ENCODE results near the gene TNFRSF6B. TPM values are rescaled to one million over a fixed set of nuclear protein-coding genes. Genes with fewer than 3 reads are reported as not detected.

TNFRSF6B gene
- total RNA-seq, 1 donor from 2014 or later, result 2.8 TPM

- H3K36me3 Mint-ChIP-seq (ENCODE audit: low read depth, unreplicated experiment), result peaks cover 6% of the 10 kb centered on the region
- peaks cover 8% of the 10 kb centered on the region for H3K79me2 ChIP-seq (ENCODE audit: insufficient read depth, low read length)
These were observed 49.0 kb downstream of the TNFRSF6B start for GRCh38 chr20:63745424-63745805.

GRCh38 chr20:63745961-63746731 lies 49.7 kb downstream of the TNFRSF6B start:
- Mint-ChIP-seq H3K4me1 (ENCODE audit: low read depth, unreplicated experiment) (no peaks in the 10 kb centered on the region), H3K27me3 (ENCODE audit: low read depth, unreplicated experiment) (no peaks in the 10 kb centered on the region), H3K4me3 (ENCODE audit: unreplicated experiment) (no peak overlapping the region), H3K27ac (ENCODE audit: unreplicated experiment) (peak overlapping the region; percentile 62), H3K9me3 (ENCODE audit: unreplicated experiment) (no peaks in the 10 kb centered on the region), H3K36me3 (ENCODE audit: low read depth, unreplicated experiment) (peaks cover 6% of the 10 kb centered on the region)
- FAIRE-seq (no peak), DNase-seq (ENCODE audit: low read depth) (no peak)
- Histone ChIP-seq H3K4me3 (ENCODE audit: insufficient read depth, low read depth, low read length) (no peak overlapping the region), H3K4me2 (ENCODE audit: low read length) (no peak overlapping the region), H4K20me1 (ENCODE audit: insufficient read depth, low read length) (peaks cover 15% of the 10 kb centered on the region), H3K9me3 (ENCODE audit: insufficient read depth, low read depth, low read length) (no peaks in the 10 kb centered on the region), H2AFZ (ENCODE audit: low read depth, low read length) (no peak overlapping the region), H3K27me3 (ENCODE audit: insufficient read depth, low read length) (no peaks in the 10 kb centered on the region), H3K36me3 (ENCODE audit: insufficient read depth, low read length) (no peaks in the 10 kb centered on the region), H3K79me2 (ENCODE audit: insufficient read depth, low read length) (peaks cover 5% of the 10 kb centered on the region), H3K4me1 (ENCODE audit: insufficient read depth, low read length) (peaks cover 8% of the 10 kb centered on the region), H3K27ac (ENCODE audit: low read depth, low read length) (no peak overlapping the region), H3K9ac (ENCODE audit: low read length) (no peak overlapping the region)
- TF ChIP-seq CTCF (IDR thresholded peaks at IDR 0.05; ENCODE audit: insufficient read depth, low read depth, low read length), result no peak
- no peak for TF ChIP-seq EZH2 (IDR thresholded peaks at IDR 0.05; ENCODE audit: insufficient read depth, low read length)

More at GRCh38 chr20:63745424-63745805, 49.0 kb downstream of the TNFRSF6B start:
- H3K9me3 ChIP-seq (ENCODE audit: insufficient read depth, low read depth, low read length), result no peaks in the 10 kb centered on the region
- H3K4me1 ChIP-seq (ENCODE audit: insufficient read depth, low read length), result peaks cover 15% of the 10 kb centered on the region
- no peak for DNase-seq (ENCODE audit: low read depth)
- no peak overlapping the region for H3K9ac ChIP-seq (ENCODE audit: low read length)
- FAIRE-seq, result no peak
- no peak overlapping the region for H3K4me2 ChIP-seq (ENCODE audit: low read length)
- no peaks in the 10 kb centered on the region for H3K9me3 Mint-ChIP-seq (ENCODE audit: unreplicated experiment)
- no peak overlapping the region for H3K4me3 Mint-ChIP-seq (ENCODE audit: unreplicated experiment)
- TF ChIP-seq CTCF (IDR thresholded peaks at IDR 0.05; ENCODE audit: insufficient read depth, low read depth, low read length), result no peak
- TF ChIP-seq EZH2 (IDR thresholded peaks at IDR 0.05; ENCODE audit: insufficient read depth, low read length), result no peak
- no peaks in the 10 kb centered on the region for H3K27me3 Mint-ChIP-seq (ENCODE audit: low read depth, unreplicated experiment)
- no peaks in the 10 kb centered on the region for H3K4me1 Mint-ChIP-seq (ENCODE audit: low read depth, unreplicated experiment)
- H3K27me3 ChIP-seq (ENCODE audit: insufficient read depth, low read length), result no peaks in the 10 kb centered on the region
- no peaks in the 10 kb centered on the region for H3K36me3 ChIP-seq (ENCODE audit: insufficient read depth, low read length)
- H3K27ac ChIP-seq (ENCODE audit: low read depth, low read length), result no peak overlapping the region
- no peak overlapping the region for H2AFZ ChIP-seq (ENCODE audit: low read depth, low read length)
- no peak overlapping the region for H3K27ac Mint-ChIP-seq (ENCODE audit: unreplicated experiment)
- H4K20me1 ChIP-seq (ENCODE audit: insufficient read depth, low read length), result peaks cover 21% of the 10 kb centered on the region
- H3K4me3 ChIP-seq (ENCODE audit: insufficient read depth, low read depth, low read length), result no peak overlapping the region

GRCh38 chr20:63746751-63747315 lies 50.4 kb downstream of the TNFRSF6B start:
- TF ChIP-seq CTCF (IDR thresholded peaks at IDR 0.05; ENCODE audit: insufficient read depth, low read depth, low read length) (no peak), EZH2 (IDR thresholded peaks at IDR 0.05; ENCODE audit: insufficient read depth, low read length) (no peak)
- no peak overlapping the region for H3K27ac Mint-ChIP-seq (ENCODE audit: unreplicated experiment)
- no peaks in the 10 kb centered on the region for H3K9me3 Mint-ChIP-seq (ENCODE audit: unreplicated experiment)
- H3K9me3 ChIP-seq (ENCODE audit: insufficient read depth, low read depth, low read length), result no peaks in the 10 kb centered on the region
- no peaks in the 10 kb centered on the region for H3K36me3 ChIP-seq (ENCODE audit: insufficient read depth, low read length)
- peaks cover 8% of the 10 kb centered on the region for H4K20me1 ChIP-seq (ENCODE audit: insufficient read depth, low read length)
- peaks cover under 1% of the 10 kb centered on the region for H3K4me1 ChIP-seq (ENCODE audit: insufficient read depth, low read length)
- H3K36me3 Mint-ChIP-seq (ENCODE audit: low read depth, unreplicated experiment), result peaks cover 6% of the 10 kb centered on the region
- FAIRE-seq (no peak), DNase-seq (ENCODE audit: low read depth) (no peak)
- no peak overlapping the region for H3K4me3 ChIP-seq (ENCODE audit: insufficient read depth, low read depth, low read length)
- no peaks in the 10 kb centered on the region for H3K27me3 ChIP-seq (ENCODE audit: insufficient read depth, low read length)
- H3K4me1 Mint-ChIP-seq (ENCODE audit: low read depth, unreplicated experiment), result no peaks in the 10 kb centered on the region
- H3K9ac ChIP-seq (ENCODE audit: low read length), result no peak overlapping the region
- no peak overlapping the region for H3K27ac ChIP-seq (ENCODE audit: low read depth, low read length)
- no peaks in the 10 kb centered on the region for H3K27me3 Mint-ChIP-seq (ENCODE audit: low read depth, unreplicated experiment)
- no peak overlapping the region for H2AFZ ChIP-seq (ENCODE audit: low read depth, low read length)
- no peak overlapping the region for H3K4me3 Mint-ChIP-seq (ENCODE audit: unreplicated experiment)
- H3K79me2 ChIP-seq (ENCODE audit: insufficient read depth, low read length), result no peaks in the 10 kb centered on the region
- H3K4me2 ChIP-seq (ENCODE audit: low read length), result no peak overlapping the region

Data from astrocyte (in vitro differentiated cells and primary cell).